Measurements from ENCODE around the gene CDK6.

Gene CDK6

GRCh38 chr7:92843781-92844180 lies 7.4 kb upstream of the CDK6 start:
- DNase-seq: no peak

GRCh38 chr7:92843034-92843760 lies 6.8 kb upstream of the CDK6 start:
- DNase-seq: no peak

GRCh38 chr7:92841192-92841591 lies 4.8 kb upstream of the CDK6 start:
- no peak for DNase-seq

GRCh38 chr7:92840316-92840715 lies 3.9 kb upstream of the CDK6 start:
- no peak for DNase-seq

- DNase-seq: no peak
Measured at GRCh38 chr7:92839901-92840300, 3.5 kb upstream of the CDK6 start.

- no peak for DNase-seq
Measured at GRCh38 chr7:92838934-92839333, 2.6 kb upstream of the CDK6 start.

GRCh38 chr7:92837000-92837749 lies 802 bp upstream of the CDK6 start:
- no peak for DNase-seq

- peak; percentile 40 for DNase-seq
Measured at GRCh38 chr7:92835851-92836488, 403 bp downstream of the CDK6 start.

- peak; percentile 64 for DNase-seq
Measured at GRCh38 chr7:92835261-92835850, 1.0 kb downstream of the CDK6 start.

GRCh38 chr7:92834507-92835260 lies 1.7 kb downstream of the CDK6 start:
- DNase-seq: peak; percentile 38

- peak; percentile 82 for DNase-seq
Measured at GRCh38 chr7:92833766-92834506, 2.4 kb downstream of the CDK6 start.

- peak; percentile 92 for DNase-seq
Measured at GRCh38 chr7:92833024-92833765, 3.2 kb downstream of the CDK6 start.

GRCh38 chr7:92832534-92833023 lies 3.8 kb downstream of the CDK6 start:
- DNase-seq: no peak

GRCh38 chr7:92831716-92832533 lies 4.4 kb downstream of the CDK6 start:
- no peak for DNase-seq

- no peak for DNase-seq
Measured at GRCh38 chr7:92830532-92831110, 5.8 kb downstream of the CDK6 start.

- DNase-seq: no peak
Measured at GRCh38 chr7:92830027-92830426, 6.3 kb downstream of the CDK6 start.

- DNase-seq: no peak
Measured at GRCh38 chr7:92827464-92828120, 8.8 kb downstream of the CDK6 start.

GRCh38 chr7:92826258-92826938 lies 10.0 kb downstream of the CDK6 start:
- DNase-seq: no peak
